Stimulated activated CD4-positive, alpha-beta T cell treated with anti-CD3 and anti-CD28 coated beads, TNF-alpha, amount 100 ng/mL, for 4 hours (primary cell): Measurements from ENCODE around the gene DPCD.

Experiments
- DNase-seq, 3 experiments: peaks; one replicate each; pipeline ENCODE4 v3.0.0-alpha.2; 2020; ENCODE audit warnings: low read depth in 3 of 3

The DPCD gene

DNA sequence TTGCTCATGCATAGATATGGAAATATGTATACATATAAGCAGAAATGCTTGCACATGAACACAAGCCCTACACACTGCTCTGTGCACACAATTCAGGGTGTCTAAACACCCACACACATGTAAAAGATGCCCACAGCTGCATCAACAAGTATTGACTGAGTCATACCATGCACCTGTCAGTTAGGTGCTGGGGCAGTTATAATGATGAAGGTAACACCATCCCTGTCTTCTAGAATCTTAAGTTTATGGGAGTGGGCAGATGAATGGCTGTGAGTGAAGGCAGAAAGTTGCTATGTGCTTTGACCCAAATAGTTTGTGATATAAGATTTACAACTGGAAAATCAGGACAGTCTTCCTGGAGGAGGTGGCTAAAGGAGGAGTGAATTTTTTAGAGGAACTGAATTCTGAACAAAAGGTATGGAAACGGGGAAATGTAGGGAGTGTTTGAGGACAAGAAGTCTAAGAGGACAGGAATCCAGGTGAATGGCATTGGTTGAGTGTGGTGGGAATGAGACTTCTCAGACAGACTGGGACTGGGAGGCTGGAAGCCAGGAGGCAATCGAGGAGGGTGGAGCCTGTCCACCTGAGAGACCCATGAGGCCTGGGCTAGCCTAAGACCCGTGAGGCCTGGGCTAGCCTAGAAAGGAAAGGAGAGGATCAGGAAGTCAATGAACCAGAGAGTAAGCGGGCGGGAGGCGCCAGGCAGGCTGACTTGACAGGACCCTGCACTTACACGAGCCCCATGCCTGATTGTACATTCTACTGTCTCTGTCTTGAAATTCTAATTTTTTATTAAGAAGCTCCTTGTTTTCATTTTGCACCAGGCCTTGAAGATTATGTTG, 20.7 kb upstream of the DPCD start:
- DNase-seq, result no peak

DNA sequence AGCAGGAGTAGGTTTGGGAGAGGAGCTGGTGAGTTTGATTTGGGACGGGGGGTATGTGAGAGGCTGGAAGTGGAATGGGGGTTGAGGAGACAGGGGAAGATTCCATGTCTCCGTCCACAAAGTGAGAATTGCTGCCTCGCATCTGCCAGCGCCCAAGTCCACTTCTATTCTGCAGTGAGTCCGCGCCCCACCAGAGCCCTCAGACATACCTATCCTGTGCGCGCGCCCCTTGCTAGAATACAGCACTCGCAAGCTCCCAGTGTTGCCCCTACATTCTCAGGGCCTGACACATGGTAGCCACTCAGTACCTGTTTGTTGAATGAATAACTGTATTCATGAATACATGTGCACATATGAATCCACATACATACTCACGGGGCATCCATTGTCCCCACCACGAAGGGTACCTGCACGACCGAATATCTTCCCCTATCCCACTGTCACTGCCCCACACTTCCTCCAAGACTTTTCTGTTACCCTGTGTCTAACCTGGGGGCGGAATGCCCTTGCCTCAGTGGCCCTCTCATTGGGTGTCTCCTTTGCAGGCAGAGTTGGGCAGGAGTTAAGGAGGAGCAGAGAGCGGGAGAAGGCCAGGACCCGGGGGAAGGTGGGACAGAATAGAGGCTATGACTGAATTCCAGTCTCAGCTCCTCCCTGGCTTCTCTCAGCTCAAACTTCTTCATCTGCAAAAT, 19.9 kb upstream of the DPCD start:
- DNase-seq, result no peak

DNA sequence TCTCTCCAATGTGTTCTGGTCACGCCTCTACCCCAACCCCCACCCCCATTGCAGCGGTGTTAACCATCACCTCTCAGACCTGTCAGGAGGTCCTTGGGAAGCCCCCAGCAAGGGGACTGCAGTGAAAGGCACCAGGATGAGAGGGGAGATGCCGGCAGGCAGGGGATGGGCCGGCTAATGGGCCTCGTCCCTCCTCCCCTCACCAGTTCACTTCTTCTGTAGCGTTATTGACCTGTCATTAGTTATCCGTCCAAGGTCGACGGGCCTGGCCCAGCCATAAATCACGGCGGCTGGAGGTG, 18.8 kb upstream of the DPCD start:
- DNase-seq, result no peak

DNA sequence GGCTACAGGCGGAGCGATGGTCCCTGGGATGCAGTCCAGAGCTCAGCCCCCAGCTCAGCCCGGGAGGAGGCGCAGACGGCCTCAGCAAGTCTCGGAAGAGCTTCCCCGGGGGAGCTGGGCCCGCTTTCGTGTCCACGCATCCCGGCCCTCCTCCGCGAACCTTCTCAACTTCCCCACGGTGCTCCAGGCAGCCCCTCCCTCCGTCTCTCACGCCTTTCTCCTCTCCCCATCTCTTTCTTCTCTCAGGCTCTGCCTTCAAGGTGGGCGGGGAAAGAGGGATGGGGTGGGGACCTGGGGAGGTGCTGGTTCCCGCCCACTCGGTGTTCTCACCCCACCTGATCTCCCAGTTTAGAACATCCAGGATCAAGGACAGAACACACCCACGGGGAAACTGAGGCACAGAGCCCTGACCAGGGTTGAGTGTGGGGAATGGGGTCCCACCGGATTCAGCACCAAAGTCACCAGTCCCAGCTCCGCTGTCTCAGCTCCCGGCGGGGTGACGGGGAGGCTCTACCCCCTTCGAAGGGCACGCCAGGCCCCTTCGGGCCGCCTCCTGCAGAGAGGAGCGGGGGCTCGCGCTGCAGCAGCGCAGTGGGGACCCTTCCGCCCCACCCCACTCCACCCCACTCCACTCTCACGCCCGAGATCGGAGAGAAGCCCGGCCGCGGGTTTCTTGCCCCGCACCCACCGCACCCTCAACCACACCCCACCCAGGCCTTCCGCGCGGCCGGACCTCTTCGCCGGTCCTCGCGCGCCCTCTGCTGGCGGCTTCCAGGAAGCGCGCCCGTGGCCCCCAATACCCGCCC, 18.3 kb upstream of the DPCD start:
- peak; percentile 62 to 74 (median 66) for DNase-seq

DNA sequence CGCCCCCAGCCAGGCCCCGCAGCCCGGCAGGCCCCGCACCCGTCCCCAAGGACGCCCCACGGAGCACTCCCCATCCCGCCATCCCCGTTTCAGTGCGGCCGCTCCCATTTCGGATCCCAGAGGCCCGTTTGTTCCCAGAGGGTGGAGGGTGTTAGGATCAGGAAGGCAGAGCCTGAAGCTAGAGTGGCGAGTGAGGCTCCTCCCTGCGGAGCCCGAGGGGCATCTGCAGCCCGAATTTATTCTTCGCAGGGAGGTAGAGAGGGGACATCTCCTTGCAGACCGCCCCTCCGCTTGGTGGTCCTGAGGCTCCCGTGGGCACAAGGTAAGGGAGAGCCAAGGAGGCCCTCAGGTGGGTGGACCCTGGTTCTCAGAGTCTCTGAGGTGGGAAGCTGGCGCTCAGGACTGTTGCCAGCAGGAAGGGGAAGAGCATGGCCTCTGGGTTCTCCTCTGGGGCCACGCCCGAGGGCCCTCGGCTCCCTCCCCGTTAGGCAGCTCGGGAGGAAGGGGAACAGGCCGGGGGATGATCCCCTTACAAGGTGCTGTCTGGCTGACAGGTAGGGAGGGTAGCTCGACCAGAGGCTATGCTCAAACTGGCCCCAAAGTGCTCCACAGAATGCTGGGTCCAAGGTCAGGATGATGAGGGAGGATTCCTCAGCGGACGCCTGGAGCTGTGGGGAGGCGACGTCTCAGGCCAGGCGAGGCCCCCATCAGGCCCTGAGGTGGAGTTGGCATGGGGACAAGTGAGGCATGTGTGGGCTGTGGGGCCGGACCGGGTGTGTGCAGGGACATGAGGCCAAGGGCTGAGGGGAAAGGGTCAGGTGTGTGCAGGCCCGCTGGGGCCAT, 17.5 kb upstream of the DPCD start:
- DNase-seq, result no peak

DNA sequence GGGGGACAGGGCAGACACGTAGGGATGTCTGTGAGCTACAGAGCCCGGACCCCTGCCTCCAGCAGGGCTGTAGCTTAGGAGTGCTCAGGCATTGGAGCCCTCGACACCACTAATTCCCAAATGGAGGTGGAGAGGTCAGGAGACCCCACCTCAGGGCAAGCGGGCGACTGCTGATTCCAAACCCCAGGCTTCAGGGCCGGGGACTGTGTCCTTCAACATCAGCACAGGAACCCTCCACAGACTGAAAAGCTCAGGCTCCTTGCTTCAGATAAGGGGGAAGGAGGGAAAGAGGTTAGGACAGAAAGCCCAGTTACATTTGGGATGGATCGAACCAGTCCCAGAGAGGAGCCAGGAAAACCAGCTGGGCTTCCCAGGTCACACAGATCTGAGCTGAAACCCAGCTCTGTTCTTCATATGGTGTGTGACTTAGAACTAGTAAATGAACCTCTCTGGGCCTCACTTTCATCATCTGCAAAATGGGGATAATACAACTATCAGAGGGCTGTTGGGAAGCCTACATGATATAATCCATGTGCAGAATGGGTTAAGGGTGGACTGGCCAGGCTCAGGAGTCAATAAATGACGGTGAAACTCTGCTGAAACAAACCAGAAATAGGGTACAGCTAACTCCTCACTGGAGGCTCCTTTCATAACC, 16.7 kb upstream of the DPCD start:
- no peak for DNase-seq

DNA sequence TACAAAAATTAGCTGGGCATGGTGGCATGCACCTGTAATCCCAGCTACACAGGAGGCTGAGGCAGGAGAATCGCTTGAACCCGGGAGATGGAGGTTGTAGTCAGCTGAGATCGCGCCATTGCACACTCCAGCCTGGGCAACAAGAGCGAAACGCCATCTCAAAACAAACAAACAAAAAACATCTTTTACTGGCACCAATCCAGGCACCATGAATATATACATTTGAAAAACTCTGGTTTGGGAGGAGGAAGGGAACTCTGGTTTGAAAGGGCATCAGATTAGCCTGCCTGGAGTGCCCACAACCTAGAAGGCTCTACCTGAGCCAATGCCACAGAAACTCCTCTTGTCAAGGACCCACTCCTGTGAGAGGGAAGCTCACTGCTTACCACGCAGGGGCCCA, 16.0 kb upstream of the DPCD start:
- DNase-seq, result no peak

DNA sequence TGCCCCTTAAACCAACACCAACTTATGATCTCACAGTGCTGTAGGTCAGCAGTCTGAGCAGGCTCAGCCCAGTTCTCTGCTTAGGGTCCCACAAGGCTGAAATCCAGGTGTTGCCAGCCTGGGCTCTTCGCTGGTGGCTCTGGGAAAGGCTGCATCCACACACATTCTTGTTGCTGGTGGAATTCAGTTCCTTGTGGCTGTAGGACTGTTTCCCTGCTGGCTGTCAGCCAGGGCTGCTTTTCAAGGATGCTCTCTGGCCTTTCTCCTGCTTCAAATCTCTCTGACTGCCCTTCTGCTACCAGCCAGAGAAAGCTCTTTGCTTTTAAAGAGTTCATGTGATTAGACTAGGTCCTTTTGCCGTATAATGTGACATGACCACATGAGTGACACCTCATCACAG, 15.3 kb upstream of the DPCD start:
- DNase-seq, result no peak

DNA sequence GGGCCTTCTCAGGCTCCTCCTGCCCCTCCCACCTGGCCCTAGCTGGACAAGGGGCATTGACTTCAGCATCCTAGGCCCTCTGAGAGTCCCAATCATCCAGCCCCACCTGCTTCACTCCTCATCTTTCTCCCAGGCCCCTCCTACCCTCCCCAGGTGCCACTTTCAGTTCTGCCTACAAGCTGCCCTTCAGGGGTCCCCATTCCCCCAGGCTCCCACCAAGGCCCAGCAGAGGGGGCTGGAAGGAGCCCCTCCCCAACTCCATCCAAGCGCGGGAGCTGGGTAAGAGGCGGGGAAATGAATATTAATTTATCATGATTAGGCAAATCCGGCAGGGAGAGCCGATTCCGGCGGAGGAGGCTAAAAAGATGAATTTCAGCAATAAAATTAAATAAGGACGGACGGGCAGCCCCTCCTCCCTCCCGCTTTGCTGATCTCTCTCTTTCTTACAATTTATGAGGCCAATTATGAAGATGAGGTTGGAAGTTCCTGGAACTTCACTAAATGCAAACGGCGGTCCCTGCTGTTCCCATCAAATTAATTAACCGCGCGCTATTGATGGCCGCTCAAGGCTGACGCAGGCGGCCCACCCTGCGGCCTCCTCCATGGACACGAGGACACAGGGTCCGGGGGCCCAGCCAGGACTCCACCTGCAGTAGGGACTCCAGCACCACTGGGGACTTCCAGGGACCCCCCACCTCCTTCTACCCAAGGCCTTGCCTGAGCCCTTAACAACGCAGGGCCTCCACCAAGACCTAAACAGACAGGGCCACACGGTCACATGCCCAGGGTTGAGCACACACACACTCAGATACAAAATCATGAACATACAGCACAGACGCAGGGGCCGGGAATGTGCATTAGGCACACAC, 14.0 kb upstream of the DPCD start:
- DNase-seq, result no peak

DNA sequence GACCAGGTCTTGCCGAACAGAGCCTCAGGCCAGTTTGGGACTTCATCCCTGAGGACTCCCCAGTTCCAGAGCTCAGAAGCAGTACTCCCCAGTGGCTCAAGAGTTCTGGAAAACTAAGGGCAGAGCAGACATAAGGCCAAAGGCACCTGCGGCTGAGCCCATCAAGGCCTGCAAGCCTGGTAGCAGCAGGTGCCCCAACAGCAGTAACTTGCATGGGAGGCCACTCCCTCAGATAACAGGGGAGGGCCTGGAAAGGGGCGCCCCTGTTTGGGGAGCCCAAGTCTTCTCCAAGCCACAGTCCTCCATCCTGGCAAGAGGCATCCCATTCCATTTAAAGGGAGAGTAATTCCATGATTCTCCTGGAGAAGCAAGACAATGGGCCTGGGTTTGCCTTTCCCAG, 13.0 kb upstream of the DPCD start:
- no peak for DNase-seq

DNA sequence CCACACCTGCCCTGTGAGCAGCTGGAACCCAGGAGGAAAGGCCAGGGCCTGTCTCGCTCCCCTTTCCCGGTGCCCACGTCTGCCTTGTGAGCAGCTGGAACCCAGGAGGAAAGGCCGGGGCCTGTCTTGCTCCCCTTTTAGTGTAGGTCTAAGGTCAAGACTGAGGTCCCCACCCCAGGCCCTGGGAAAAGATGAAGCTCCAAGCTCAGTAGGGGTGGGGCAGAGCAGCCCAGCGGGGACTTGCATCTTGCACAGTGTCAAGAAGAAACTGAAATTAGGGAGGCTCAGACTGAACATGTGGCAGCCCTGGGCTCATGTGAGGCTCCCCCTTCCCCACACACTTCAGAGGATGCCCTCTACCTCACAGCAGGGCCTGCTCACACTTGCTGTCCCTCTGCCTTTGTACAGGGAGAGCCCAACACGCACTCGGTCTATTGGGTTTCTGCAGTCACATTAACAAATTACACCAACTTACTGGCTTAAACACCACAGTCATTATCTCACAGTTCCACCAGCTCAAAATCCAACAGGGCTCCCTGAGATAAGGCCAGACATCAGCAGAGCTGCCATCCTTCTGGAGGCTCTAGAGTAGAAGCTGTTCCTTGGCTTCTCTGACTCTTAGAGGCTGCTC, 12.4 kb upstream of the DPCD start:
- no peak for DNase-seq

DNA sequence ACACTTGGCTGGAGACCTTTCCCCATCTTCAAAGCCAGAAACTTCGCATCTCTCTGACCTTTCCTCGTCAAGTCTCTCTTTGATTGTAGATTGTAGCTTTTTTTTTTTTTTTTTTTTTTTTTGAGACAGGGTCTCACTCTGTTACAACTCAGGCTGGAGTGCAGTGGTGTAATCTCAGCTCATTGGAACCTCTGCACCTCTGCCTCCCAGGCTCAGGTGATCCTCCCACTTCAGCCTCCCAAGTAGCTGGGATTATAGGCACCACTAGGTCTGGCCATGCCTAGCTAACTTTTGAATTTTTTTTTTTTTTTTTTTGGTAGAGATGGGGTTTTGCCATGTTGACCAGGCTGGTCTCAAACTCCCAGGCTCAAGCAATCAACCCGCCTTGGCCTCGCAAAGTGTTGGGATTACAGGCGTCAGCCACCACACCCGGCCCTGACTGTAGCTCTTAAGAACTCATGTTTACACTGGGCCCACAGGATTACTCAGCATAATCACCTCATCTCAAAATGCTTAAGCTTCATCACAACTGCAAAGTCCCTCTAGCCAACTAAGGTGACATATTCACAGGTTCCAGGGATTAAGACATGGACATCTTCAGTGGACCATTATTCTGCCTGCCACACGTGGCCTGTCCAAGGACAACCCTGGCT, 11.8 kb upstream of the DPCD start:
- DNase-seq, result no peak

DNA sequence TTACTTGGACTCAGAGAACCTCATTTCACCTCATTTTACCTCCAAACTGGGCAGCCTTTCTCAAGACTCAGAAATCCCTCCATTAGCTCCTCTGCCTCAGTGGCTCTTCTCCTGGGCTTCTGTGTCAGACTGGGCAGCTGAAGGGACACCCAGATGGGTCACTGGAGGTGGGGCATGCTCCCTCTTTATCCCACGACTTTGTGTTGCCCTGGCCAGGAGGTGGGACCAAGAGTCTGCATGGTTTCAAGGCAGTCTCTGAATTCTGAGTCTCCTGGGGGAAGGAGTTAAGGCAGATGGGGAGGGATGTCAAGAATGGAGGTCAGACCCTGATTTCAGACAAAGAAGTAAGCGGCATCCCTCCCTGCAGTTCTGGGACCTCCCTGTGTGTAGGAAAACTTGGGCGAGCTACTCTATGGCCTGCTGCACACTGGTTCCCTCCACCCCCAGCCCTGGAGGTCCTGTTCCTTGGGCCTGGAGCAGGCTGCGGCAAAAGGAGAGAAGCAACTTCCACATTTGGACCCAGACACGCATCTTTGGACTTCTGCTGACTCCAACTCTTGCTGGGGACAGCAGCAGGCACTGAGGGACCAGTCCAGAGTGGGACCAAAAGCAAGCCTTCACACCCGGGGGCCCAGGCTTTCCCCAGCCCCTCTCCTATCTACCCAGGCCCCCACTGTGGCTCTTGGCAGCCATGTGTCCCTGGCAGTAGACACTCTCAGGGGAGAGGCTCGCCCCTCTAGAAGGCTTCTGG, 10.8 kb upstream of the DPCD start:
- DNase-seq, result no peak

DNA sequence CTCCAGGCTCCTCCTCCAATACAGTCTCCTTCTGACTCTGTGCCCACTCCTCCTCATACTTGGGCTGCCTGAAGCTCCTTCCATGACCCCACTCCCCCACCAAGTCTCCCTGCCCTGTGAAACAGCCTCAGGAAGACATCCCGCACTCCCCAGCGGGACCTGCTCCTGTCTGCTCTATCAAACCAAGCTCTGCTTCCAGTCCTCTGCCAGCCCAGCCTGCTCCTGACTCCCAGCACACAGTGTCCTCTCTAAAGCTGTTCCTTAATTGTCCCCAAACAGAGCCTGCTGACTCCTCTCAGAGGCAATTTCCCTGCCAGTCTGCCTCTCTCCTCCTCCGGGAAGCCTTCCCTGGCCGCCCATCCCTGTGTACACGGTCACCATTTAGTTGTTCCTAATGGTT, 9.9 kb upstream of the DPCD start:
- DNase-seq, result no peak

DNA sequence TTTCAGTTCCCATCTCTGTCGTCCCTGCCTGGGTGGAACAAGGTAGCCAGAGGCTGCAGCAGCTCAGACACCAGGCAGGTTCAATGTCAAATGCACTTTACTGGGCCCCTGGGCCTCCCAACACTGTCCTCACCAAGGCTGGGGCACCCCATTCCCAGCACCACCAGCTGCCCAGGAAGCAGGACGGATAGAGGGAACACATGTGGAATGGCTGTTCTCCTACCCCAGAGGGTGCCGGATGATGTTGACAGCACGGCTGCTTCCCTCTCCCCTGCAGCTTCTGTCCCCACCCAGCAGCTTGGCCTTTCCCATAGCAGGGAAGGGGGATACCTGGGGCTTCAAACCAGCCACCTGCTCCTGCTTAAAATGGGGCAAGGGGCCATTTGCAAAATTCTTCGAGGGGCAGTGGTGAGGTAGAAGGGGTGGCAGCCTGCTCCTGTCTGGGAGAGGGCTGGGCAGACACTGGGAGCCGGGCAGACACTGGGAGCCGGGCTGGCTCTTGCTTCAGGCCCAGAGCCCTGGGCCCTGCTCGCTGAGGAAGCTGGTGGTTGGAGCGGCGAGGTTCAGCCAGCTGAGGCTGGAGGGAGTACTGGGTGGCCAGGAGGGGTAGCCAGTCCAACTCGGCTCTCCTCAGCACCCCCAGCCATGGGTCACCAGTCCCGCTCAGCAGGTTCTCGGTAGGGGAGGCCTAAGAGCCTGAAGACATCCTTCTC, 9.2 kb upstream of the DPCD start:
- no peak for DNase-seq

DNA sequence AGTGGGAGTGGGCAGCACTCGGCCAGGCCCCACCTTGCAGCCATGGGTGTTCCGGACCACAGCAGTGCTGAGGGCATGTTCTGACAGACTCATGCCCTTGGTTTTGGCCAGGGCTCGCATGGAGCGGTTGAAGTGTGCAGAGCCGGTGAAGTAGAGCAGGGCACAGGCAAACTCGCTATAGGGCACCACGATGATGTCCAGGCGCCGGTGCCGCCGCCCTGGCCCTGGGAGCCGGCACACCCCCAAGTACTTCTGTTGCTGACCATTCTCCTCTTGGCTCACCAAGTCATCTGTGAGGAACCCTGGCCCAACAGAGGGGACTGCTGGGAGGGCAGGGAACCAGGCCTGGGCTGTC, 8.6 kb upstream of the DPCD start:
- DNase-seq, result no peak

DNA sequence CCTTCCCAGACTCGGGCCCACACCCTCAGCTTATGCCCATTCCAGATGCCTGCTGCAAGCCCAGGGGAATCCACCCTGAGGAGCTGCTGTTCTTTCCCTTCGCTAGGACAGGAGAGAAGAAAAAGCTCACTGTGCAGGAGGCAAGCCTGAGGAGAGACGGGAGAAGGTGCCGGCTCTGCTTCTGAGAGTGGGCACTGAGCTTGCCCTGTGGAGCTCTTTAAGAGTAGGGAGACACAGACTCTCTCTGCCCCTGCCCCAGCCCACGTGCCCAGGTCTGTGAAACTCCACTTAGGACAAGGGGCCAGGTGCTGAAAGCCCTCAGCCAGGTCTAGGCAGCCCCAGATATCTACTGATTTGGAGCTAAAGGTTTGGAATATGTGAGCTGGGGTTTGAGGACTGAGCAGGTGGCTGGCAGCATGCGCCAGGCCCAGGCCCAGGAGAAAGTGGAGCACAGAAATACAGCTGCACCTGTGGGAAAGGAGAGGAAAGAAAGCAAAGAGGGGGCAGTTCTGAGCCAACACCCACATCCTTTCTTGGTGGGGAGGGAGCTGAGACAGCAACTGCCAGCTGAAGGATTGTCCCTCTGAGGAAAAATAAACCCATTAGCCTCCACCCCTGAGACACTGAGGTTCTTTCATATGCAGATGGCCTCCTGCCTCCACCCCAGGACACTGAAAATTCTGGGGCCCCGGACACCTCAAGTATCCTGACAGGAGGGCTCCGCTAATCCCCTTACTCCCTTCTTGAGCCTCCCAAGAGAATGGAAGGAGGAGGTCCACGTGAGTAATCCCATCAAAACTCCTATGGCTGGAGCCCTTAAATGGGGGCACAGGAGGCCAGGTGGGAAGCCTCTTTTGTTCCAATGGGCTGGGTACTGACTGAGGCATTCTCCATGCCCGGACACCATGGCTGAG, 7.4 kb upstream of the DPCD start:
- DNase-seq, result no peak
